Left hindlimb (tissue), 1 donor: Measurements from ENCODE around the gene FBXO9.
A peak's percentile ranks its signal among the peaks of the same experiment; 100 is the strongest.
"Not testable (repeated sequence)": the region's sequence is repeated elsewhere in the genome, so short reads cannot be mapped to it uniquely, and the experiment has no call there.

Experiments used
- DNase-seq: peaks from one replicate; pipeline ENCODE4 v3.0.0-alpha.2; 2018

FBXO9 gene

DNA sequence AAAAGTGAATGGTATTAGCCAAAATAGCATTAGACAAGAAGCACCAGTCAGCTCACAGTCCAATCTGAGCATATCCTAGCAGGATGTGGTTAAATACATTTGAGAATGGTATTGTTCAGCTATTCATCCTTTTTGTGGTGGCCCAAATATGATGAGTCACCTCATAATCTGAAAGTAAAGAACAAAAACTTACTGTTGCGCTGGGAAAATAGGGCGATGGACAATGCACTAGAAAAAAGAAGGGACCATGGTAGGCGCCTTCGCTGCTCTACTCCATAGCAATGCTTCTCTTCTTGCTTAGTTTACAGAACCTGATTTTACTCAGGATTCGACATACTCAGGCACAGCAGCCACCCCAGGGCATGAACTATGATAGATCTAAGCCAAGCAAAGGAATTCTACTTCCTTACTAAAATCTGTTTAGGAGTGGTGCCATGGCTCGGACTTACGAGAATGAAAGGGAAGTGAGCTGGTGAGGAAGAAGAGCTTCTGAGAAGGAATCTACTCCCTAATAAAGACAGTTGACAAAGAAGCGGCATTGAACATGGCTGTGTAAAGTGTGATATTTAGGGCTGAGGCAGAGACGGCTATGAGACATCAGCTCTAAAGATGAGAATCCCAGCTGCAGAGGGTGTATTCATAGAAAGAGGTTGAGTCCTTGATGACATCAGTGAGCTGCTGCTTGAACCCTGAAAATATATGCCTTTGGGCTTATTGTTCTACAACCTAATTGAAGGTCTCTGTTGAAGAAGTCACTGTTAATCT lies 16.6 kb upstream of the FBXO9 start:
- DNase-seq: no peak

DNA sequence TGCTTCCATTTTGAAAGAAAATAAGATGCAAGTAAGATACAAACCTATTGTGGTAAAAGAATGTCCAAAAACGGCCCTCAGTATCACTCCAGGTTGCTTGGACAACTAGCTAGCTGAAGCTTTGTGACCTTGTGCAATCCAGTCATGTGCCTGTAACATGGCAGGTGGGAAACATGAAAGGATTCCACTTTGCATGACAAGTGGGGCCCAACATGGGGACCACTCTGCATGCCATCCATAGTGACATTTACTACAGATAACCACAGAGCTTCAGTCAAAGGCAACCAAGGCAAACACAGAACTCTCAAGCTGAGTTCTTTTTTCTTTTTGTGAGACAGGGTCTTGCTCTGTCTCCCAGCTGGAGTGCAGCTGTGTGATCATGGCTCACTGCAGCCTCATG lies 15.8 kb upstream of the FBXO9 start:
- DNase-seq: no peak

DNA sequence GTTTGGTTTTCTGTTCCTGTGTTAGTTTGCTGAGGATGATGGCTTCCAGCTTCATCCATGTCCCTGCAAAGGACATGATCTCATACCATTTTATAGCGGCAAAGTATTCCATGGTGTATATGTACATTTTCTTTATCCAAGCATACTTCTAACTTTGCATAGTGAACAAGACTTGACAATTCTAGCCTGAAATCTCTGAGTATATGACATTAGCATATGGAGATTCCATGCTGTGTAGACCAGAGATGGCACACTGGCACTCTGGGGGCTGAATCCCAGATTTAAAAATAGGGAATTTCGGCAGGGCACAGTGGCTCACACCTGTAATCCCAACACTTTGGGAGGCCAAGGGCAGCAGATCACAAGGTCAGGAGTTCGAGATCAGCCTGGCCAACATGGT lies 13.1 kb upstream of the FBXO9 start:
- not testable (repeated sequence) for DNase-seq

DNA sequence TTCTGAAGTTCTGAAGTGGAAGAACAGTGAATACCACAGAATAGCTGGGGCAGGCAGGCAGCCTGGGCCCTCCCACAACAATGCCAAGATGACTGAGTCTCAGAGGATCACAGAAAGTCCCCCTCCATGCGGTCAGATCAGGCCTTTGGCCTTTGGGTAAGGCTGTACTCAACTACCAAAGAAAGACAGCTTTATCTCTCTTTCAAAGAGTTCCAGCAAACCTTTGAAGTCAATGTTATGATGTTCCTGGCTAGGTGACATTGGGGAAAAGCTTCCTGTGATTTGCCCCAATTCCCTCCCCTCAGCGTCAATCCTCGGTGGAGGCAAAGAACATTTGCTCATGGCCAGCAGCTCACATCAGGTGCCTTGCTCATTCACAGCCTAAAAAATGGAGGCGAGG lies 10.7 kb upstream of the FBXO9 start:
- no peak for DNase-seq

DNA sequence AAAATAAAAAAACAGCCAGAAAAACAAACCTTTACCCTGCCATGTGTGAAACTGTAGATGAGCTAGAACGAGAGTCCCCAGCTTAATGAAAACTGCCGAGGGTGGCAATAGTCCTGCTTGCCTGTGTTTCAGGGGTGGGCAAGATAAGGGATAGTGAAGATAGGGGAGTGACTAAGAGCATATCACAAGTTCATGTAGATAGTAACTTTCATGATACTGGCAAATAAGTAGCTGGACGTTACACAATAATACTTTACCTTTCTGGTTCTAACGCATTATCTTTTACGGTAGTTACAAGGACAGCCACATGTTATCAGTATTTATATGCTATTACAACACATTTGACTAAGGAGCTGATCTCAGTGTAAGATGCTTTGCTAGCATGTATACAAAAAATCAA lies 9.3 kb upstream of the FBXO9 start:
- DNase-seq: no peak

DNA sequence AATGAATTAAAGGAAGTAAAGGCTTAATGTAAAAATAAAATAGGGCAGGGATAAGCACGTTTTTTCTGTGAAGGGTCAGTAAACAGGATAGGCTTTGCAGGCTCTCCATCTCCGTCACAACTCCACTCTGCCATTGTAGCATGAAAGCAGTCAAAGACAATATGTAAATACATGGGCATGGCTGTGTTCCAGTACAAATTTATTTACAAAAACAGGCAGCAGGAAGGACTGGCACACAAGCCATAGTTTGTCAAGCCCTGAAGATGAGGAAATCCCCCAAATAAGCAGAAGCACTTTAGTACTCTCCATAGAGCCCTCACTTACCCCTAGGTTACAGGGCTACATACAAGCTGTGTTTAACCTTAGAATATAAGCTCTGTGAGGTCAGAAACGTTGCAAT lies 8.9 kb upstream of the FBXO9 start:
- DNase-seq: no peak

DNA sequence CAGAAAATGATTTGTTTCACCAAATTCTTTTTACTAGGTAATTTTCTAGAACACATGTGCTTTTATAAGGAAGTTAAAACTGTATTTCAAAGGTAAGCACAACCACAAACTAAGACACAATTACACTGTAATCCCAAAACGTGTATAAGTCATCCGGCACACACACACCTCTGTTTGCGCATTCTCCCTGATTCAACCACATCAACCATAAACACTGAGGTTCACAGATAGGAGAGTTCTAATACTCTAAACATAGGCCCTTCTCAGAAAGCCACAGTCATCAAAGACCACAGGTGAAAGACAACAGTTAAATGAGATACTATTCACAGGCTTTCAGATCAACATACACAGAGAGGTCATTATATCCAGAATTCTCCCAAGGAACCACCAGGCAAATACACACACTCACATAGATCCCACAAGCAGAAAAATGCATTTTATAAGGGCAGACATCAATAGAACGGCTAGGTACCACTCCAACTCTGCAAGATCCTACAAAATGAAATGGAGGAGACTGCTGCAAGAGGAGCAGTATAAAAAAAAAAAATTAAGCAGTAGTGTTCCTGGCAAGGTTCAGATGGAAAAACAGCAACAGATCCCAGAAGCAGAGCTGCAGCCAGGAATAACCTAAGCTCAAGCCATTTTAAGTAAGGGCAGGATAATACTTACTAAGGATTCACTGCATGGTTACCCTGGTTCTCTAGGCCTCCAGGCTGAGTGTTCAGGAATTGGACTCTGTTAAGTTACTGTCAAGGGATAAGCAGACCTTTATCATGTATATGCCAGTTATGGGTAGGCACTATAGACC lies 6.6 kb upstream of the FBXO9 start:
- peak; percentile 54 for DNase-seq

DNA sequence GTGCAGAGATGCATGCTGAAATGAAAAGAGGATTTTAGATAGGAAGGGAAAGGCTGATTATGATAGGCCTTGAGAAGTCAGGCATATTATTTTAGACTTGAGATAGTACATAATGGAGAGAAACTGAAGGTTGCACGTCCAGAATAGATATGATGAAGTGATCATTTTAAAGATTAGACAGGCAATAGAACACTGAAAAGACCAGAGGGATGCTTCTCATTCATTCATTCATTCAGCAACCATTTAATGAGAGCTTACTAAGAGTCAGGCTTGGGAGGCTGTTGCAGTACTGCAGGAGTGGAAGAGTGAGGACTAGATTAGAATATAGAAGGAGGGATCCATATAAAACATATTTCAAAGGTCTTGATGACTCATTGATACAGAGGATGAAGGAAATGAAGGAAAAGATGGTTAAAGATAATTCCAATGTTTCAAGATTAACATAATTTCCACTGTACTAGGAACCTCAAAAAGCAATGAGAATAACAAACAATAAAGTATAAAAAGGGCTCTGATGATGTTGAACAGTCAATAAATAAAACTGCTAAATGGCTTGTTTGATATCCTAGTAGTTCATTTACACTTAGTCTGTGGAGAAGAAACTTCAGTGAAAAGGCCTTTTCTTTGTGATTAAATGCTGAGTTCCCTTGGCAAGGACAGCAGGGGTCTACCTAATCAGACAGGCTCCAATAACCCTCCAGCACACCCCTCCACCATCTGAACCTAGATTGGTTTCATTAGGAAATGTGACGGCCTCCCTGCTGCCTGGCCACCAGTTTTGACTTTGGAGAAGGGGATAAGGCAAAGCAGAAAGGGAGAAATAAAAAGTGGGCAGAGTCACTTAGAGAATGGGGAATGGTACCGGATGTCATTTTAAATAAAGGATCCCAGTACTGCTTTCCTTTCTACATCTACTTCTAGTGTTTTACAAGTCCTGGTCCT lies 5.3 kb upstream of the FBXO9 start:
- no peak for DNase-seq

DNA sequence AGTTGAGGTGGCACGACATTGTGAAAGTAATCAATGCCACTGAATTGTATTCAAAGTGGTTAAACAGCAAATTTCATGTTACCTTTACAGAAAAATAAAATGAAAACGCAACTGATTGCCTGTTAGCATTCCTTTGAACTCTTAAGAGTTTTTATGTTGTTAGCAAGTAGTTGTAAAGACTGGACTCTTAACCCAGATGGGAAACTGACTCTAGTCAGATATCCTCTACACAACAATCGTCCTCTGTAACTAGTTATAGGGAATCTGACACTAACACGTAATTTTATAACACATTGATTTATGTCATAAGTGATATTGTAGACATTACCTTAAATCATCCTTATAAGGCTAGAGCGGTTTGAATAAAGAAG lies 3.0 kb upstream of the FBXO9 start:
- no peak for DNase-seq

DNA sequence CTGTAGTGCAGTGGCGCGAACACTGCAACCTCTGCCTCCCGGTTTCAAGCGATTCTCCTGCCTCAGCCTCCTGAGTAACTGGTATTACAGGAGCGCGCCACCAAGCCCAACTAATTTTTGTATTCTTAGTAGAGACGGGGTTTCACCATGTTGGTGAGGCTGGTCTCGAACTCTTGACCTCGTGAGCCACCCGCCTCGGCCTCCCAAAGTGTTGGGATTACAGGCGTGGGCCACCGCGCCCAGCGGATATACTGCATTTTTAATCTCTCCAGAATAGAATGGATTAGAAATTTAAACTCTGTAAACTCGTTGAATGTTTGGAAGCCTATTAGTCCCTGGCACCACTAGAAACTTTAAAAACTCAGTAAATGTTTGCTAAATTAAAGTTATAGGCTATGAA lies 949 bp upstream of the FBXO9 start:
- not testable (repeated sequence) for DNase-seq

DNA sequence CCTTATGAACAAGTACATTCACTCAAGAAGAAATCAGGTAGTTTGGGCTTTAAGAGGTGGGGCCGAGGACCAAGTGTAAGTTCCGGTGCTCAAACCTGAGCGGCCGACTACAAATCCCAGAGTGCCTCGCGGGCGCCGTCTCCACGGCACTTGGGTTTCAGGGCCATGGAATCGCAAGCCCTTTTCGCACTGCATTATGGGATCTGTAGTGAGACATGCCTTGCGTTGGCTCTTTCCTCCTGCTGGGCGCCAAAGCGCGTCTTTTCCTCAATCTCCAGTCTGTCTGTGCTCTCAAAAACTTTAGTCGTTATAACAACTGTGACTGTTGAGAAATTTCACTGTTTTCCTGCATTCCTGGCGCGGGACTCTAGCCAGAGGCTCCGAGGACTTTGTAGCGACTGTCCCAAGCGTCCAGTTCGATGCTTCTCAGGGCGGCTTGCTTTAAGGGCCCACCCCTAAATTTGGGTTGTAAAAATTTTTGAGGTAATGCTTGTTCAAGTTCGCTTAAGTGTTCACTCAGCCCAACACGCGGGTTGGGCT lies 408 bp upstream of the FBXO9 start:
- peak; percentile 97 for DNase-seq

DNA sequence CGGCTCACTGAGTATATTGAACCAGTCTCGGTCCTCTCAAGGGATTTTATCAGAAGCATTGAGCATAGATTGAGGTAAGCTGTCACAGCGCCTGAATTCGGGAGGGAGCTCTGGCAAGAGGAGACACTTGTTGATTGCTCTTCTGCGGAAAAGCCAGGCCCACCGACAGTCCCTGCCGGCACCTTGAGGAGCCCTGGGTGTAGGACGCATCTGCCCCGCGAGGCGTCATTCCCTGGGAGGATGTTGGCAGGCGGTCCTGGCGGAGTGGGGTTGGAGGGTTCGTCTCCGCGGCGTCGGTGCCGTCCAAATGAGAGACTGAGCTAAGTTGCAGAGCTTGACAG lies 843 bp downstream of the FBXO9 start:
- DNase-seq: peak; percentile 49

DNA sequence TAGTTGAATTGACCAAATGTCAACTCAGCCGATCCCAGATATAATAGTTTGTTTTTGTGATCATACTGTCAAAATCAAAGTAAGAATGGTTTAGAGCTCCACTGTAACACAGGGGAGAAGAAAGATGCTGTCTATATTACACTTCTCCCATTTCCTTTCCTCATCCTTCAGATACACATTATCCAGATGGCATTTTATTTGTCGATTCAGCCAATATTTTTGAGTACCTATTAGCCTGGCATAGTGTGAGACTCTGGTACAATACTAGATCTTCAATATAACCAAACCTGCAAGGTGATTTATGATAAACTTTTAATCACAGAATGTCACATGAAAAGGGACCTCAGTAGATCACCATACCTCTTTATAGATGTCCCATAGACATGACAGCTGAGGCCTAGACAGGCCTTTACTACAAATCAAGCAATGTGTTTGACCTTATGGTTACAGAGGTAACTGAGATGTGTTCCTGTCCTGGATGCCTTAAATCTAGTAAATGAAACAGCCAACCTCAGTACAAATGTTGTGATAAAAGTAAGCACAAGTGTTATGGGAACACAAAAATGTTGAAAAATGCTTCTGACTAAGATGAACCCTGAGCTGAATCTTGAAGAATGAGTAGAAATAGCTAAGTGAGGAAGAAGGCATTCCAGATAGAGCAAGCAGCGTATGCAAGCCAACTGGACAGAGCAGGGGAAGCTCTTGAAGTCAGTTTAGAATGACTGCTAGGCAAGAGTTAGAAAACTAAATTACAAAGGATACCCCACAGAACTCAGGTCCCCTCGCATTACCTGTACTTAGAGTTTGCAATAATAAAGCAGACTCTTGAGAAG lies 1.9 kb downstream of the FBXO9 start:
- DNase-seq: no peak

DNA sequence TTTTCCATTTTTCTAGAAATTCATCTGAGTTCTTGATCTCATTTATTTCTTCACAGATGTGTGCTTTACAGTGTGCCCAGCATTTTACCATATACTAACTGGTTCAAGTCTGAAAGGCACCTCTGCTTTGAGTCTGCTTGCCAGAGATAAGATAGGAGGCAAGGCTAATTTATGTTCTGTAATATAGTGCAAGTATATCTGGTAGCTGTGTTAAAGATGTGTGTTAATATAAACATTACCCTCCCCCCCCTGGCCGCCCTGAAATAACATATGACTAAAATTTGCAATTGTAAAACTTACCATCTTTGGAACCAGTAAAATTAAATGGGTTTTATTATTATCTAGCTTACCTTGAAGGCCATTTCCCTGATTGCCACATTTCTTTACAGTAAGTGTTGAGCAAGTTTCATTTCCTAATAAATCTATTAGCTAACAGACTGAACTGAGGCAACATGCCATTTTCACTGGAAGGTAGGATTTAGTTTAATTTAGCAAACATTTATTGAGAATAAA lies 2.7 kb downstream of the FBXO9 start:
- DNase-seq: no peak

DNA sequence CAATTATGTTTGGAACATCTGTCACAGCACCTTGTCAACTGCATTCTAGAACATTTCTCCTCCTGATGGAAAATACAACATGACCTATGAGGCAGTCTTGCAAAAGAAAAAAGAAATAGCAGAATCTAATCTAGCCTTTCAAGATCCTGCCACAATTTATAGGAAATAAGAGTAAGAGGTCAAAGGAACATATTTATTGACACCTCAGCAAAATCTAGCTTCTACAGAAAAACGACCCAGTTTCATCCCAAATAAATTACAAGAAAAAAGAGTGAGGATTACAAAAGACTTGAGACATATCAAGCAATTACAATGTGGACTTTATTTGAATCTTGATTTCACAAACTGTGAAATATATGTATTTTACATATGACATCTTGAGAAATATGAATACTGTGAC lies 4.2 kb downstream of the FBXO9 start:
- DNase-seq: no peak

DNA sequence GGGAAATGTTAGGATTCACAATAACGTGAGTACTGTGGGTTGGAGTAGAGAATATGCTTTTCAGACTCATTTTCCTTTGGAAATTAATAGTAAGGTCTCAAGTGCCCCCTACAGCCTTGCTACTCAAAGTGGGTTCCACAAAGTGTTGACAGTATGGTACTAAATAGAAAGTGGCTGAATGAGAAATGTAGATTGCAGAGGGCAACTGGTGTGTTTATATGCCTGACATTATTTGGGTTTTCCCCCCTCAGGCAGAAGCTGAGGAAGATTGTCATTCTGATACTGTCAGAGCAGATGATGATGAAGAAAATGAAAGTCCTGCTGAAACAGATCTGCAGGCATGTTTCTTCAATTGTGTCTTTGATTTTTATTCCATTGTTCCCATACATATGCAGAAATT lies 5.6 kb downstream of the FBXO9 start:
- DNase-seq: no peak

DNA sequence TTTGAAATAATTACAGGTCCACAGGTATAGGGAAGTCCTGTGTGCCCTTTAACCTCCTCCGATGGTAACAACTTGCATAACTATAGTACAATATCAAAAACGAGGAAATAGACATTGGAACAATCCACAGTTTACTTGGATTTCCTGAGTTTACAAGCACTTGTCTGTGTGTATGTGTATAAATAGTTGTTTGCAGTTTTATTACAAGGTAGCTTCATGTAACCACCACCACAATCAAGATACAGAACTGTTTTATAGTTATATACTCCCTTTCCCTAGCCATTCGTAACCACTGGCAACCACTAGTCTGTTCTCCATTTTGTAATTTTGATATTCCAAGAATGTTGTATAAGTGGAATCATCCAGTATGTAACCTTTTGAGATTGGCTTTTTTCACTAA lies 9.1 kb downstream of the FBXO9 start:
- no peak for DNase-seq

DNA sequence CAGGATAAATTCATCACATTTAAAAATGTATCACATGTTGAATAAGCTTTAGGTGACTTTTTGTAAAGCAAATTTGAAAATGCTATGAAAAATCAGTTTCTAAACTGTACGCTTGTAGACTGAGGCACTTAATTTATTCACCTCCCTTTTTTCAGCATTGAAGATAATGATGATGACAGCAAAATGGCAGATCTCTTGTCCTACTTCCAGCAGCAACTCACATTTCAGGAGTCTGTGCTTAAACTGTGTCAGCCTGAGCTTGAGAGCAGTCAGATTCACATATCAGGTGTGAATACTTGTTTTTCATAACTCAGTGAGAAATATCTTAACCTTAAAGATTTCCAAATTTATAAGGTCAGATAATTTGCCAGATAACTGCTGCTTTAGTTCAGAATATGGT lies 15.6 kb downstream of the FBXO9 start:
- DNase-seq: no peak

DNA sequence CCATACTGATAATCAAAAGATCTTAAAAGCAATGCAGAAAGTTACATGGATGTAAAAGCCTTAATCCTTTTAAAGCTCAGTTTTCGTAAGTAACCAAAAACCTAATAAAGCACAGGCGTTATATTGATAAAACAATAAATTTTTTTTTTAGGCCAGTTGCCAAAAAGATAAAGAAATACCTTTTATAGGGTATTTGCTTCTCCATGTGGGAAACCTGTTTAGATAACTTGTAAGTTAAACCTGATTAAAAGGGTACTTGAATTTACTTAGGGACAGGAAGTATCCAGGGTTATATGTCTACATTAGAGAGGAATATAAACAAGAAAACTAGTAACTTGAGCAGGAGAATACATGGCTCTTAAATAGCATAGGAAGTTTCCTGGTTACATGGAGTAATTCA lies 21.1 kb downstream of the FBXO9 start:
- no peak for DNase-seq

DNA sequence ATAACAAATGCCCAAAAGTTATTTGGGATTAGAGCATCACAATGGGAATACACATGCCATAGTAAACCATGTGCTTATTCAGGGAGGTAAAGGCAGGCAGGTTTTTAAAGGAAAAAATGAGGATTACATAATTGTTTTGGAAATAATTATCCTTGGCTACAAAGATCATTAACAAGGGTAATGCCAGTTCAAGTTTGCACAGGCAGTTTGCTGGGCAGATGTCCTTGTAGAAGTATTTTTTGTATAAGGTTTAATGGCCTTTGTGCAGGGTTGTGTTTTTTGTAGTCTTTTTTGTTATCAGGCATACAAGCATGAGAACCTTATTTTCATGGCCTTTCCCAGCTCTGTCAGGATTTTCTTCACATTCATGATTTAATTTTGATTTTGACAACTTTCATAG lies 24.7 kb downstream of the FBXO9 start:
- DNase-seq: no peak

DNA sequence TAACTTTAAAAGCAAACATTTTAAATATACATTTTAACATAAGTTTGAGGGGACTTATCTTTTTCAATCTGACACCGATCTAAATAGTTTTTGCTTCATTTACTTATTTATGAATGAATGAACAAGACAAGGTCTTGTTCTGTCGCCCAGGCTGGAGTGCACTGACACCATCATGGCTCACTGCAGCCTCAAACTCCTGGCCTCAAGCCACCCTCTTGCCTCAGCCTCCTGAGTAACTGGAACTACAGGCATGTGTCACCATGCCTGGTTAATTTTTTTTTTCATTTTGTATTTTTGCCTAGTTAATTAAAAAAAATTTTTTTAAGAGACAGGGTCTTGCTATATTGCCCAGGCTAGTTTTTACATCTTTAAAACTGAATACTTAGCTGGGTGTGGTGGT lies 25.4 kb downstream of the FBXO9 start:
- no peak for DNase-seq

DNA sequence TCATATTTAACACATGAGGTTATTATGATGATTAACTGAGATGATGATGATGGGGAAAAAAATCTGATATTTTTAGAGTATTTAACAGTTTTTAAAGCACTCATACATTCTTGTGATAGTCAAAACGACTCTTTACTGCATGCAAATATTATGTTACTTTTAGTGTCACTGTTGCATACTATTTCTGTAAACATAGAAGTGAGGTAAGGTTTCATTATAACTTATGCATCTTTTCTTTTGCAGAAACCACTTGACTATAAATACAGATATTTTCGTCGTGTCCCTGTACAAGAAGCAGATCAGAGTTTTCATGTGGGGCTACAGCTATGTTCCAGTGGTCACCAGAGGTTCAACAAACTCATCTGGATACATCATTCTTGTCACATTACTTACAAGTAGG lies 30.1 kb downstream of the FBXO9 start:
- DNase-seq: no peak
